ENCODE data around the gene SDK1. TPM values are rescaled to one million over a fixed set of nuclear protein-coding genes. Genes with fewer than 3 reads are reported as not detected.

SDK1 gene
- total and polyA plus RNA-seq, 10 of the 15 experiments (the other 5 are each of a cell fraction or from before 2014, with no cell fraction given) = 0.14 to 0.33 TPM; not detected in 8

GRCh38 chr7:3254718-3255117 lies 46.3 kb upstream of the SDK1 start:
- no peaks in the 10 kb centered on the region for H4K20me1 ChIP-seq (ENCODE audit: control insufficient read depth, insufficient read depth)
- ATAC-seq (no peak), FAIRE-seq (no peak), DNase-seq (ENCODE audit: low read depth, low spot score) (no peak)
- in situ Hi-C loops (cut with MboI) = no loop called here
- H3K4me1 ChIP-seq (ENCODE audit: control insufficient read depth, insufficient read depth, low read length) = no peaks in the 10 kb centered on the region
- intact Hi-C loops (cut with micrococcal nuclease; ENCODE audit: unreplicated experiment) = no loop called here
- no peaks in the 10 kb centered on the region for H3K79me2 ChIP-seq (ENCODE audit: control insufficient read depth, insufficient read depth, low read length)
- no peaks in the 10 kb centered on the region for H3K9me3 ChIP-seq (replicated peaks; ENCODE audit: control insufficient read depth, insufficient read depth, low read length)
- SMC1A ChIA-PET (ENCODE audit: uncharacterized antibody, unreplicated experiment) = no interaction called here
- TF ChIP-seq E2F4 (IDR thresholded peaks at IDR 0.05; ENCODE audit: low read depth, low read length) (no peak), NRF1 (conservative IDR thresholded peaks at IDR 0.05; ENCODE audit: low read depth, low read length) (no peak), MAX (IDR thresholded peaks at IDR 0.05; ENCODE audit: low read depth, low read length) (no peak), ZBTB11 (CRISPR knock-in tag; IDR thresholded peaks at IDR 0.05) (no peak), PKNOX1 (IDR thresholded peaks at IDR 0.05) (no peak), EED (IDR thresholded peaks at IDR 0.05; ENCODE audit: low read depth) (no peak), PML (IDR thresholded peaks at IDR 0.05; ENCODE audit: low read length) (no peak), SUPT20H (IDR thresholded peaks at IDR 0.05; ENCODE audit: borderline replicate concordance, control insufficient read depth, low read depth, low read length) (no peak), MLLT1 (IDR thresholded peaks at IDR 0.05) (no peak), ZNF687 (IDR thresholded peaks at IDR 0.05) (no peak), MYC (IDR thresholded peaks at IDR 0.05; ENCODE audit: insufficient read depth, insufficient read length, insufficient replicate concordance, low read length, severe bottlenecking) (no peak)
- H3K4me3 ChIP-seq = no peak overlapping the region
- no peaks in the 10 kb centered on the region for H3K27me3 ChIP-seq (replicated peaks in 1 of 2; ENCODE audit: control insufficient read depth in 2 of 2, insufficient read depth in 2 of 2, low read length in 1 of 2)
- POLR2A ChIA-PET = no interaction called here
- no TSS peak for BruUV-seq (replicated peaks)
- CTCF ChIA-PET = no interaction called here
- no peaks in the 10 kb centered on the region for H3K36me3 ChIP-seq (ENCODE audit: control insufficient read depth in 2 of 2, insufficient read depth in 2 of 2, low read length in 1 of 2)
- RAD21 ChIA-PET (ENCODE audit: unreplicated experiment) = no interaction called here
- H3K9ac ChIP-seq (ENCODE audit: control insufficient read depth, insufficient read depth, low read length) = no peak overlapping the region
- no peak overlapping the region for H3K4me2 ChIP-seq (ENCODE audit: control insufficient read depth, insufficient read depth)
- 10% methylated on average over 6 of the region's 6 CpGs for WGBS (ENCODE audit: insufficient coverage, insufficient replicate concordance, low lambda C conversion rate, missing lambda C conversion rate)
- H3K27ac ChIP-seq (ENCODE audit: control insufficient read depth, insufficient read depth) = no peak overlapping the region
- no peak overlapping the region for H2AFZ ChIP-seq (ENCODE audit: control insufficient read depth, low read depth, low read length)

All from GM12878 (cell line).